Glutamatergic neuron (in vitro differentiated cells): Measurements from ENCODE around the gene ALPK1. TPM values are rescaled to one million over a fixed set of nuclear protein-coding genes. Genes with fewer than 3 reads are reported as not detected.

Experiments
- DNase-seq: peaks from one replicate; pipeline ENCODE4 v3.0.0; 2022
- H3K27ac Mint-ChIP-seq: one replicate; pipeline ENCODE4 v1.8.0; 2020; ENCODE audit warnings: mild to moderate bottlenecking, mixed read lengths, inconsistent platforms; ENCODE audit not compliant: unreplicated experiment
- H3K27me3 Mint-ChIP-seq: one replicate; pipeline ENCODE4 v1.8.0; 2020; ENCODE audit warnings: mild to moderate bottlenecking, moderate library complexity, mixed read lengths, inconsistent platforms; ENCODE audit not compliant: unreplicated experiment
- H3K36me3 Mint-ChIP-seq: one replicate; pipeline ENCODE4 v1.8.0; 2020; ENCODE audit warnings: mild to moderate bottlenecking, mixed read lengths, inconsistent platforms; ENCODE audit not compliant: unreplicated experiment
- H3K4me1 Mint-ChIP-seq: one replicate; pipeline ENCODE4 v1.8.0; 2020; ENCODE audit warnings: mild to moderate bottlenecking, low read depth, mixed read lengths, inconsistent platforms; ENCODE audit not compliant: unreplicated experiment
- H3K4me3 Mint-ChIP-seq: one replicate; pipeline ENCODE4 v1.8.0; 2020; ENCODE audit warnings: mild to moderate bottlenecking, mixed read lengths, inconsistent platforms; ENCODE audit not compliant: unreplicated experiment
- H3K9me3 Mint-ChIP-seq: one replicate; pipeline ENCODE4 v1.8.0; 2020; ENCODE audit warnings: mild to moderate bottlenecking, moderate library complexity, mixed read lengths, inconsistent platforms; ENCODE audit not compliant: unreplicated experiment
- total RNA-seq: library from RNA; stranded (reverse); fragmentation: NEBNext Ultra II Directional; extraction: Animal tissue kit (Norgen Biotek cat#: 25700); gene quantifications from one replicate; pipeline ENCODE4 v1.2.1, GENCODE V29; 2021; ENCODE audit not compliant: unreplicated experiment
- TF ChIP-seq, protein P1 (sequence below): fragments of 200-600 bp; sonication (generic); IDR thresholded peaks from one replicate; pipeline ENCODE4 v1.5.0; 2021; ENCODE audit not compliant: partially characterized antibody, unreplicated experiment

The ALPK1 gene
- total RNA-seq, 1 donor from 2014 or later = 0.86 TPM

DNA sequence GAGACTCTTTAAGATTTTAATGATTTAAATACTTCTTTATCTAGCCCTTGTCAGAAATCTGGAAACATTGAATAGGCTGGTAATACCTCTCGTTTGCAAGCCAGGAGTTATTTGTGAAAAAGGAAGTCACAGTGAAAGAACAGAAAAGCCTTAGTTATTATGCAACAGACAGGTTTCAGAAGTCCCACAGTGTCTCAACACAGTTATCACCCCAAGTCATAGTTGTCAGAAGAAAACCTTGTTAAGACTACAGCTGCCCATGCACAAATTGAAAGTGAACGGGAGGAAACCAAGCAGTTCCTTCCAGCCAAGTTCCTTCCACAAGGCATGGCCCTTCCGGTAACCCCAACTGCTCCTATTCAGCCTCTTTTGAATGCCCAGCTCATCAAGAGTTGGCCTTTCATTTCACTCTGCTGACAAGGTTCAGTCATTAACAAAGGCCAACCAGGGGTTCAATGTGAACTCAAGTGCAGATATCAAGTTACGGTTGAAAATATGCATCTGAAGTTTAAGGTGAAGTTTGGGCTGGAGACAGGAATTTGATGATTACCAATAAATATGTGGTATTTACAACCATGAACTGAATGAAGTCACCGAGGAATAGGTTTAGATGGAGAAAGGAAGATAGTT, 15.6 kb downstream of the ALPK1 start:
- H3K4me3 Mint-ChIP-seq = no peak overlapping the region
- H3K36me3 Mint-ChIP-seq = no peaks in the 10 kb centered on the region
- no peak overlapping the region for H3K27ac Mint-ChIP-seq
- TF ChIP-seq, protein P1, sequence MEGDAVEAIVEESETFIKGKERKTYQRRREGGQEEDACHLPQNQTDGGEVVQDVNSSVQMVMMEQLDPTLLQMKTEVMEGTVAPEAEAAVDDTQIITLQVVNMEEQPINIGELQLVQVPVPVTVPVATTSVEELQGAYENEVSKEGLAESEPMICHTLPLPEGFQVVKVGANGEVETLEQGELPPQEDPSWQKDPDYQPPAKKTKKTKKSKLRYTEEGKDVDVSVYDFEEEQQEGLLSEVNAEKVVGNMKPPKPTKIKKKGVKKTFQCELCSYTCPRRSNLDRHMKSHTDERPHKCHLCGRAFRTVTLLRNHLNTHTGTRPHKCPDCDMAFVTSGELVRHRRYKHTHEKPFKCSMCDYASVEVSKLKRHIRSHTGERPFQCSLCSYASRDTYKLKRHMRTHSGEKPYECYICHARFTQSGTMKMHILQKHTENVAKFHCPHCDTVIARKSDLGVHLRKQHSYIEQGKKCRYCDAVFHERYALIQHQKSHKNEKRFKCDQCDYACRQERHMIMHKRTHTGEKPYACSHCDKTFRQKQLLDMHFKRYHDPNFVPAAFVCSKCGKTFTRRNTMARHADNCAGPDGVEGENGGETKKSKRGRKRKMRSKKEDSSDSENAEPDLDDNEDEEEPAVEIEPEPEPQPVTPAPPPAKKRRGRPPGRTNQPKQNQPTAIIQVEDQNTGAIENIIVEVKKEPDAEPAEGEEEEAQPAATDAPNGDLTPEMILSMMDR = no peak
- DNase-seq = no peak
- no peaks in the 10 kb centered on the region for H3K27me3 Mint-ChIP-seq
- H3K9me3 Mint-ChIP-seq = peaks cover 2% of the 10 kb centered on the region
- H3K4me1 Mint-ChIP-seq = peaks cover 5% of the 10 kb centered on the region

DNA sequence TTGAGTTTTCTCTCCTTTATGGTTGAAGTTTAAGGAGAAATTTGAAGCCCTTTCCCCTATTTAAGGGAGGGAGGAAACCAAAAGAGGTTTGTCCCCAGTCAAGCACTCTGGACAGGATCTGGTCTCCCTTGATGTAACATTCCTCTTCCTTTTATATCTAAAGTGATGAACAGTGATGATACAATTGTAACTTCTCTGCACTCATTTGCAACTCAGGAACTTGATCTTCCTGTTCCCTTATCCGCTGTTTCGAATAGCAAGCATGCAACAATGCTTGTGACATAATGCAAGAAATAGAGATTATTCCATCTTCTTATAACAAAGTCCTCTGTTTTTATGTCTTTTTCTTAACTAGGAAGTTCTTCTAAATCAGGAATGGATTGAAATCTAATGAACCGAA, 18.3 kb downstream of the ALPK1 start:
- Mint-ChIP-seq H3K27ac (no peak overlapping the region), H3K9me3 (peaks cover 2% of the 10 kb centered on the region), H3K4me1 (no peaks in the 10 kb centered on the region), H3K4me3 (no peak overlapping the region), H3K27me3 (no peaks in the 10 kb centered on the region), H3K36me3 (no peaks in the 10 kb centered on the region)
- no peak for DNase-seq
- TF ChIP-seq, protein P1 = no peak

DNA sequence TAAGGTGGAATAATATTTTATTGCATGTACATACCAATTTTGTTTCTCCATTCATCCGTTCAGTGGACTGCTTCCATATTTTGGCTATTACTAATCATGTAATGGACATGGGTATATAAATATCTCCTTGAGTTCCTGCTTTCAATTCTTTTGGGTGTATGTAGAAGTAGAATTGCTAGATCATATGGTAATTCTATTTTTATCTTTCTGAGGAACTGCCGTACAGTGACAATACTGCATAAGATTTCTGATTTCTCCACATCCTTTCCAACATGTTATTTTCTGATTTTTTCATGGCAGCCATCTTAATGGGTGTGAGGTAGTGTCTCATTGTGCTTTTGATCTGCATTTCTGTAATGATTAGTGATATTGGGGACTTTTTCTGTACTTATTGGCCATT, 19.2 kb downstream of the ALPK1 start:
- Mint-ChIP-seq H3K9me3 (peaks cover 2% of the 10 kb centered on the region), H3K4me1 (no peaks in the 10 kb centered on the region), H3K4me3 (no peak overlapping the region), H3K27me3 (no peaks in the 10 kb centered on the region), H3K36me3 (no peaks in the 10 kb centered on the region), H3K27ac (no peak overlapping the region)
- TF ChIP-seq, protein P1 = no peak
- DNase-seq = no peak

DNA sequence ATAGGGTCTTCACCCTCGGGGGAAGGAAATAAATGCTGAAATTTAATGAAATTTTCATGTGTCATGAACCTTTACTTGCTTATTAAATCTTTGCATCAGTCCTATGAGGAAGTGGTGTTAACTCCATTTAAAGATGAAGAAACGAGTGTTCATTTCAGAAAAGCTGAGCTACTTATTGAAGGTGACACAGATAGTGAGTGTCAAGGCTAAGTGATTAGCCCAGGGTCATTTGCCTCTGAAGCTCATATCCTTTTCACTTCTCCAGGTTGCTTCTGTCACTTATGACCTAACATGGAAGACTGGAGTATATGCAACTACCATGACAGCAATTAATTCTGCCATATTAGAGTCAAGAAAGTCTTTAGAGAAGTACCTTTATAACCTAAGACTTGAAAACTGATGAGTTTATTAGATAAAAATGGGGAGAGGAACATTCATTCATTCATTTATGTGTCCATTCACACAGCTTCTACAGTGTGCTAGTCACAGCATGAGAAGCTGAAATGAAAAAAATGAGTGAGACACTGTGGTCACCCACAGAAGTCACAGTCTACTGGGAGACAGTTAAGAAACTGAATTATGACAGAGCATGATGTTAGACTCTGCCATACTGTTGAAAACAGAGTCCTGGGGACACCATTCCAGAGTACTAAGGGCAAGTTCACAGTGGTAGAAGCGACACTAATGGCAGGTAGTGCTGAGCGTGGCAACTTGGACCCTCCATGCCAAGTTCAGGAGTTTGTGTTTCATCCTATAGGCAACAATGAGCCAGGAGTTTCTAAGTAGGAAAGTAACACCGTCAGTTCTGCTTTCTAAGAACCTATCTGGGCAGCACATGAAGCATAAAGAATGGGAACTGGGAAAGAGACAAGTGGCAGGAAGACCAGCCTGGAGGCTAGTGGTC, 21.3 kb downstream of the ALPK1 start:
- TF ChIP-seq, protein P1 = no peak
- no peaks in the 10 kb centered on the region for H3K36me3 Mint-ChIP-seq
- H3K4me1 Mint-ChIP-seq = peaks cover 12% of the 10 kb centered on the region
- no peaks in the 10 kb centered on the region for H3K9me3 Mint-ChIP-seq
- no peak overlapping the region for H3K27ac Mint-ChIP-seq
- no peak for DNase-seq
- no peaks in the 10 kb centered on the region for H3K27me3 Mint-ChIP-seq
- H3K4me3 Mint-ChIP-seq = no peak overlapping the region
